NCI-H526 treated with DMSO at 0.1 percent for 48 hours (cell line): ENCODE measurements around the gene JARID2.

Experiments used
- DNase-seq: peaks from one replicate; lab custom pipeline; 2025; lab: John Stamatoyannopoulos, UW

JARID2 gene

DNA sequence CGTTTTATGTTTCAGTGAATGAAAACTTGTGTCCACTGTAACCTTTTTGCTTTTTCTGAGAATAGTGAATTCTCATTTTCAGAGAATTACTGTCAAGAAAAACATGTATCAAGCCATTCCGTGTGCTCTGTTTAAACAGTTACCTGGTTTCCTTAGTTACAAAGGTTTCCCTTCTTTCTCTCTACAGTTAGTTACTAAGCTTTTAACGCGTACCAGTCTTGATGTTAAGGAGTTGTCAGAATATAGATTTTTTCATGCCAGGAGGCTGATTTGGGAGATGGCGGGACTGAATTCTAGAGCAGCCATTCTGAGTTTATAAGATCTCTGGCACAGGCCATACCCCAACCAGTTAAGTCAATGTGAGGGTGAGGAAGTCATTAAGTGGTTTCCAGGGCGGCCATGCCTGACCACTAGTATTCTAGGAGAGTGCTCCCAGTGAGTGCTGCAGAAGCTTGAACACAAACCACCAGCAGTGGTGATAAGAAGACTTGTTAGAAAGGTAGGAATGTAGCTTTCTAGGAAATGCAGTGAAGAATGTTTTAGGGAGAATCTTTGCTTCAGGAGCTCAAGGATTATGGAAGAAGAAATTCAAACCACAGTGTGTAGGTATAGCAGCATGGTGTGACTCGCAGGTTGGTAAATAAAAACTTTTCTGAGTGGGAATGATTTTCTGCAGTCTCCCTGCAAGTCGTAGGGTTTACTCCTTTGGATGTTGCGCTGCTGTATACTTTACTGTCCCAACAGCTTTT lies 112.9 kb downstream of the JARID2 start:
- DNase-seq: no peak

DNA sequence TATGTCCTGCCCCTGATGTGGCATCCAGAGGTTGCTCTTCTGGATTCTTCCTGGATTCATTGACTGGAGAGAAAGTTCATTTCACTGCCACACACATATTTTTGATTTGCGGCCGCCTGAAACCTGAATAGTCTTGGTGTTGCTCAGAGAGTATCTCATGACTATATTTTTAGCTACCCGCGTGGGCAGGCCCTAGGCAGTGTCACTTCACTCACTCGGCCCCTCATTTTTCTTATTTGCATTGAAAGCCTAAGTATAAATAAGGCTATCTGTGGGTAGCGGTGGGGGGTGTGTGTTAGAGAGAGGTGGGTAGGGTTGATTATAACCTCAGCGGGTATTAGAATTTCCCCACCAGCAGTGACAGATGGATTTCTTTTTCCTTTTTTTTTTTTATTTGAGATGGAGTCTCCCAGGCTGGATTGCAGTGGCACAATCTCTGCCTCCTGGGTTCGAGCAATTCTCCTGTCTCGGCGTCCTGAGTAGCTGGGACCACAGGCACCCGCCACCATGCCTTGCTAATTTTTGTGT lies 113.5 kb downstream of the JARID2 start:
- DNase-seq: no peak

DNA sequence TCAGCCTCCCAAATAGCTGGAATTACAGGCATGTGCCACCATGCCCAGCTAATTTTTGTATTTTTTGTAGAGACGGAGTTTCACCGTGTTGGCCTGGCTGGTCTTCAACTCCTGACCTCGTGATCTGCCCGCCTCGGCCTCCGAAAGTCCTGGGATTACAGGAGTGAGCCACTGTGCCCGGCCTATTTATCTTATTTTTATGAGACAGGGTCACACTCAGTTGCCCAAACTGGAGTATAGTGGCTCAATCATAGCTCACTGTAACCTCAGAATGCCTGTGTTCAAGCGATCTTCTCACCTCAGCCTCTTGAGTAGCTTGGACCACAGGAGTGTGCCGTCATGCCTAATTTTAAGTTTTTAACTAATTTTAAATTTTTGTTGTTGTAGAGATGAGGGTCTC lies 114.4 kb downstream of the JARID2 start:
- no peak for DNase-seq

DNA sequence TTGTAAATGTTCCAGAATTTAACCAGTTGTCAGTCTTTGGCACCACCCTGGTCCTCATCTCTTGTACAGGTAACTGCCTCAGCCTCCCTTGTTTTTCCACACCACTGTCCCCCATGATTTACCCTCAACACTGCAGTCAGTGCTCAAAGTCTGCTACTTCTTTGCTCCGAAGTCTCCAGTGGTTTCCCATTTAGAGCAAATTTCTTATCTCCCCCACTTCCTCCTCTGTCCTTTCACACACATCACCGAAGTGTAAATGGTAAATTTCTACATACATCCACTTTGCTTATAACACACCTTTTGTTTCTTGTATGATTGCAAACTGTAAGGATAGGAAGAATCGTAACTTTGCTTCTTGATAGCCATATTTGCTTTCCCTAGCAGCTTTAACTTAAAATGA lies 115.3 kb downstream of the JARID2 start:
- no peak for DNase-seq

DNA sequence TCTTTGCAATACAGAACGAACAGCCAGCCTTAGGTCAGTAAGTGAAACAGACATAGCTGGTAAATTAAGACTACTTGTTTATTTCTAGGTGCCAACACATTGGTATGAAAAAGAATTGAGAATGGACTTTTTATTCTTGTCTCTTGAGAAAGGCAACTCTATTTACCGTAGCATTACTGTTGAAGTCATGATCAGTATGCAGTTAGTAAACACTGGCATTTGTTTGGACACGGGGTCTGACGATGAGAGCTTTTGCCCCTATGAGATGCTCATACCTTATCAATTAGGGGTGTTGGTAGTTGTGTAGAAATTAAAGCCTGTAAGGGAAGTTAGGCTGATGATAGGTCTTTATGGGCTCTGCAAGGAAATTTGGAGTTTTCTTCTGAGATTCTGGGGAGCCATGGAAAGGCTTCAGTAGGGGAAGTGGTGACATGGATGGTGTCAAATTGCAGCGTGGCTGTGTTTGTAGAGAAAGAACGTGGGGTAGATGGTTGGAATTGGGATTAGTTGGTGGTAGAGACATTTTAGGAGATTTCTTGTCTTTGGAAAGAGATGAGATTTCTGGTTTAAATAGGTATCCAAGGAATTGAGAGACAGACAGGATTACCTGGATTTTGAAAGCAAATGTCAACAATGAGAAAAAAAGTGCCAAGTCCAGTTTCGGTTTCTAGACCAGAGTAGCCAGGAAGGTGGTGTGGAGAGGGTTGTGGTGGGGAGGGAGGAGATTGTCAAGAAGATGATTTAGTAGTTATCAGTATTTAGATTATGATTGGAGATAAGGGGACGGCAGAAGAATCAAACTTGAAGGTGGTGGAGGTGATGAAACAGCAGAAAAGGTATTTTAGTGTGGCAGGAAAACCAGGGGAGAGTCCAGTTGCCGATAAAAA lies 116.6 kb downstream of the JARID2 start:
- DNase-seq: no peak

DNA sequence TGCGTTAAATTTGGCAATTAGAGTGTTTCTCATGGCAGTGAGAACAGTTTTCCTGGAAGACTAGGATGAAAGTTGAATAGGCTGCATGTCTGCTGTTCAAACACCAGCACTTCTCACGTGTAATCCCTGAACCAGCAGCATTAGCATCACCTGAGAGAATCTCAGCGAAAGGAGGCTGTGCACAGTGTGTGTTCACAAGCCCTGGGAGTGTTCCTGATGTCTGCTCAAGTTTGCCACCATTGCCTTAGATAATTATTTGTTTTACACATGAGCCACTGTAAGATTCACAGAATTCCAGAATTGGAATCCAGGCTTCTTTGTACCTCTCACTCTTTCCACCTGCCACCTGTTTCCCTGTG lies 117.3 kb downstream of the JARID2 start:
- no peak for DNase-seq

DNA sequence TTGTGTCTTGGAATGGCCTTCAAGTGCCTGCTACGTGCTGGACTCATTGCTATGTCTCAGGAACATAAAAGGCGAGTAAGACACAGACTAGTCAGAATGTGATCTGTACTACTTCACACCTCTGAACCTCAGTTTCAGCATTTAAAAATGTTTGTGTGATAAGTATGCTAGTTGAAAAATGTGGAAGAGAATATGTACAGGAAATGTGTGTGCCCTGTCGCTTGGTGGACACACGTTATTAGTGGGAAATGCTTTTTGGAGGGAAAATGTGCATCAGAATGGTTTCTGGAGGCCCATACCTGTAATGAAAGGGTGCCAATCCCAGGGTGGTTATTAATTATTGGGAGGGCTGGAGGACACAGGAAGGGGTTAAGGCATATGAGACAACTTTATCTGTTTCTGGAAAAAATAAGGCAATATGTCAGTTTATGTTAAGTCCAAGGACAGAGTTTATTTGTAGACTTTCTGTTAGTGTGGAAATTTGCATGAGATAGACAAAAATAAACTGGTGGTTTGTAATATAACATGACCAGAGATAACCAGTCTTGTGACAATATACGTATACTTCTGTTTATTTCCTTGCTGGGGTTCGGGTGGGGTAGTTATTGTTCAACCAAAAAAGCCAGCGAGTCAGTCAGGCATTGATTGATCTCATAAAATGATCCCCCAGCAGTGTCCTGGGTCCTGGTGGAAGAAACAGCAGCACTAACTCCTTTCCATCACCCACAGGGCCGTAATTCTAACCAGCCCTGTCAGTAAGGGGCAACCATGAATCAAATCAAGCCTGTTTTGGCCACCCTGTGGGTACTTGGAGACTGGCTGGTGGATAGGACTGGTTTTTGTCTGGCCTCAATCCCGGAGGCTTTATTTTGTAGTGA lies 117.9 kb downstream of the JARID2 start:
- DNase-seq: no peak

DNA sequence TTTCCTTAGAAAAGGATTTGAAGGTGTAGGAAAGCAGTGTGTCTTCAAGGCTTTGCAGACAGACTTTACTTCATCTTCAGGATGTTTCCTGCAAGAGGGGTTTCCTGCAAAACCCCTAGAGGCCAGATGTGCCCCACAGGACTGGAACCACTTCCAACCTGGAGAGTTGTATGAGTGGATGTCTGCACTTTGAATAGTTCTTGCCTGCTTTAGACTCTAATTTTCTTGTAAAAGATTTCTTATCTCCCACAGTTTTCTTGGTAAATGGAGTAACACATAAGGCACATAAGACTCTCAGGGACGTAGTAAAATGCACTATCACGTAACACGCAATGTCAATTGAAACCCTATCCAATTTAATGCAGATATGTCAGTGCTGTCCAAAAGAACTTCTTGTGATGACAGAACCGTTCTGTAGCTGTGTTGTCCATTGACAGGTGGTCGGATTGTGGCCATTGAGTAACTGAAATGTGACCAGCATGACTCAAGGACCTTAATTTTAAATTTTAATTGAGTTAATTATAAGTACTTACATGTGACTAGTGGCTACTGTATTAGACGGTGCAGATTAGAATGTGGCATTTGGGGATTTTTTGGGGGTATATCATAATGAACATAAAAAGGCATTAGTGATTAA lies 118.7 kb downstream of the JARID2 start:
- DNase-seq: no peak

DNA sequence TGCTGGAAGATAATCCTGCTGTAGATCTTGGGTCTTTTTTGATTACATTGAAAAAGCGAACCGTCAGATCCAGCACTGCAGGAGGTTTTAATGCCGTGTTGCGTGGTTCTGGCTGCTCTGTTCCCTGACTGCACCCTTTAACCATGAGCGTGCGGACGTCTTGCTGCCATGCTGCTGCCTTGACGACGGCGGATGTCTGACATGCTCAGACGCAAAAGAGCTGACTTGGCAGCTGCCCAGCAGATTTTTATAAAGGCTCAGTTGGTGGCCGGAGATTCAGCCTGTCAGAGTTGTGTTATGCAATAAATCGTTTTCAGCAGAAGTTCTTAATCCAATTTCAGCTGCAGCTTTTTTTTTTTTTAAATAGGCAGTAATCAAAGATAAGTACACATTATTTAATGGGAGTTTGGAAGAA lies 119.4 kb downstream of the JARID2 start:
- DNase-seq: peak; percentile 48

DNA sequence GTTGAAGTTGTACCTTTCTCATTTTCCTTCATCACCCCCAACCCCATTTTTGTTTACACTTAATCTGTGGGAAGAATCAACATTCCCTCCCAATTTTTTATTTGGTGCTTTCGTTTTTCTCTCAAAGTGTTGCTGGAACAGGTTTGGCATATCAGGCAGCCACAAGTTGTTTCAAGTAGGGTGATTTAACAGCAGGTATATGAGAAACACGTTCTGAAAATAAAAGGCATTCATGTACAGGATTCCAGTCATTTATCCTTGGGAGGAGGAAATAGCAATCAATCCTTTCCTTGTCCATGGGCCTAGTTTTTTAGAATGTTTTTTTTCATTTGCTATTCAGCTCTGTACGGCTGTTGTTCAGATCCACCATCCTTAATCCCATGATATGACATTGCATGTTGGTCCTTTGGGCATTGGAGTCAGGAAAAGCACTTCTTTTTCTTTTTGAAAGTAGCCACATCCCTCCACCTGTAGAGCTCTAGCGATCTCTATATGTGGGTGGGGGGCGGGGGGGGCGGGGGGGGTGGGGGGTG lies 120.2 kb downstream of the JARID2 start:
- no peak for DNase-seq

DNA sequence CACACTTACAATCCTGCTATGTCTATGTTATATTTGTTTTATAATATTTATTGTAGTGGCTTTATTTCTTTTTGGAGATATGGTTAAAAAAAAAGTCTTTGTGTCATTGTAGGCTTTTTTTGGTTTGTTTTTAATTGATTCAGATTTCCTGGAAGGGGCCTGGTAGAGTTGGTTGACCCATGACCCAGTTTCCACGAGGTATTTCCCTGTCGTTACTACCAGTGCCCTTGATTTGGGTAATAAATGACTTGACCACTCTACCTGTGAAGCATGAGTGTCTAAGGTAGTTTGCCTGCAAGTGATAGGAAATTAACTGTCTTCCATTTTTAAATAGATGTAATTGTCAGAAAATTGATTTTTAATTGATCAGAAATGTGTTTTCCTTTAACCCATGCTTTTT lies 121.0 kb downstream of the JARID2 start:
- no peak for DNase-seq

DNA sequence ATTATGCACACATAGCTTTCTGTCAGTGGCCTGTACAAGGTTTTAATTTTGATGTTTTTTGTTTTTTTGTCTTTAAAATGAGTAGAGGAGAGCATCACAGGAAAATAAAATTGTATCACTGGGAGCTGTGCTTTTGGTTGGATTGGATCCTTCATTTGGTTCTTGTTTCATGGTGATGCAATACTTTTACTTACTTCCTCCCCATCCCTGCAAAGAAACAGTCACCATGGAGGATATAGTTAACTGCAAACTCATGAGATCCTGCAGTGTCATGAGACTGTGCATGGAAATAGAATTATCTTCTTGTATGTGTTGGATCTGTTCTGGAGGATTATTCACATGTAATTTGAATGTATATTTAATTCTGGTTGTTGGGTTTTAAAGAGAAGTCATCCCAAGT lies 122.3 kb downstream of the JARID2 start:
- DNase-seq: no peak

DNA sequence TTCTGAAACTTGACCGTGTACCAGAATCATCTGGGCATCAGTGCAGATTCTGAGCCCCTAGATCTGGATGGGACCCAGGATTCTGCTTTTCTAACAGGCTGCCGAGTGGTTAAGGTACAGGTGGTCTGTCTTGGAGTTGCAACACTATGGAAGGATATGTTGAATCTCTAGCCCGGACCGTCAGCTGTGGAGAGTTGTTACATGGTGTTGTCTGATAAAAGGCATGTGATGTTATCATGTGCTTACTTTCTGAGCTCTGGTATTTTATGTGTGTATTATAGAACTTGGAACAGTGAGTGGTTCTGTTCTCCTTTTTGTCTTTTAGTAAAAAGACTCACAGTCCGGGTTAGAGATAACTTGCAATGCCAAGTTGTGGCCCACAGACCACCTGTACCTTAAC lies 123.0 kb downstream of the JARID2 start:
- no peak for DNase-seq

DNA sequence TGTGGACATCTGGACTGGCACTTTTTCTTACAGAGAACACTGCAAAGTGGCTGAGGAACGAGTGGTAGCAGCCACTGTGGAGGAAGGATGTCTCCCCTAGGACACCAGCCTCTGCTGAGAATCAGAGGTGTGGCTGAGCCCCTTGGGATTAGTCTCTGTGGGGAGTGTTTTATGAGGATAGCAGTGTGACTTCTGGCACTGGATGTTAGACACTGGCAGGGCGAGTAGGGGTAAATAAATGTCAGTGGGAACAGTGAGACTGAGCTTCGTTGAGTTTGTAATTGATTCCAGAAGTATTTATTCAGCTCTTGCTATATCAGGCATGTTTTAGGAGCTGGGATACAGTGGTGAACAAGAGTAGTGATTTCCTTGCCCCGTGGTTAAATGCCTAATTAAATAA lies 124.0 kb downstream of the JARID2 start:
- no peak for DNase-seq

DNA sequence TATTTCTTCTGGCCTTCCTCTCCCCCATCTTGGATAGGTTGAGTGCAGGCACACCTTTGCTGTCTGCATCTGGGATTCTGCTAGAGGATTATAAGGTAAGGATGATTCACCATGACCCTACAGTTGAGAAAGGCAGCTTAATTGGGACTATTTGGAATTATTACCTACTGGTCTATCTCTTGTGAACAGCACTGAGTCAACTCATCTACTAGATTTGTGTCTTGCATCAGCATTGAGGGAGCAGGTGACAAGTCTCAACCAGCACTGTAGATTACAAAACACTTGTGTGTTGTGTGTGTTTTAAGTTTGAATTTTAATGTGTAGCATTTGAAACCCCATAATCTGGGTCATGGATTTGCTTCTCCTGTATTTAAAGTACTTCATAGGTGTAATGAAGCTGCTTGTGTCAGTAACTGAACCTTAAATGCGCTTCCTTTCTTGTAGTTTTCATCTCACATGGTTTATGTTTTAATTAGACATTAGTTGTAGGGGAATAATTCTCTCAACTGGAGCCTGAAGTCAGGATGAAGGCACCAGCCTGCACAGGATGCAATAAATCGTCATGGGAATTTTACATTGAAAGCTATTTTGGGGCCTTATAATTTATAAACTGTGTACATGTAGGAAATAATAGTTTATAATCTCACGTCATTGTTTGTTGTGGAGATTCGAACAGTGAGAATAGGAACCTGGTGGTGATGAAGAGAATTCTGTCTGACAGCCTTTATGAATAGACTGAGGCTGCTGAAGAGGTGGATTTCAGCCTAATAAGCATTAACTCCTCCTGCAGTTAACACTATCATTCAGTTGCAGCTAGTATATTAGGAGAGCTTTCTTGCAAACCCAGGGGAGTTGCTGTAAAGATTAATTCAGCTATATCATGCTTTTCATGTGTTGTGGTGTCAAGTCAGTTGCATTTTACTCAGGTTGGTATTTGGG lies 125.1 kb downstream of the JARID2 start:
- DNase-seq: no peak

DNA sequence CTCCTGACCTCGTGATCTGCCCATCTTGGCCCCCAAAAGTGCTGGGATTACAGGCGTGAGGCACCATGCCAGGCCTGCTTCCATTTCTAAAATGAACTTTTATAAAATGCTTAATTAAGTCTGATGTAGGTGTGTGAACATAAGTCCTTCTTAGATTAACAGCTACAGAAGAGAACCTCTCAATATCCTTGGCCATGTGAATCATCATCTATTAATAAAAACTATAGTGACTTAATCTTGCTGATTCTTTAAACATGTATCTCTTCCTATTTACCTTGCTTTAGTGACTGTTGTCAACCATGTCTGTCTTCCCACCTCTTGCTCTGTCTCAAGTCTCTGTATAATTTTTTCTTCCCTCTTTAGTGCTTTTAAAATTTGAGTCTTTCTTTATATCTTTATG lies 127.1 kb downstream of the JARID2 start:
- DNase-seq: no peak

DNA sequence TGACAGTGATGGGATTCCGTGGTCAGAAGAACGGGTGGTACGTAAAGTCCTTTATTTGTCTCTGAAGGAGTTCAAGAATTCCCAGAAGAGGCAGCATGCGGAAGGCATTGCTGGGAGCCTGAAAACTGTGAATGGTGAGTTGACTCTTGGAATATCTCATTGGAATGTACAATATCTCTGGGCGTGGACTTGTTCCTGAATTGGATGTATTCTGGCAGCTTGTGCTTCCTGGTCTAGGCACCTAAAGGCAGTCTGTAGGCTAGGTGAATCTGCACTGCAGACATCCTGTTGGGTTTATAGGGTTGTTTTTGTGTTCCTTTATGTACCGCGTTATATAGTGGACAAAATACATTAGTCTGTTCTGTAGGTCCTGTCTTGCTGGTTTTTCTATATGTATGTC lies 128.2 kb downstream of the JARID2 start:
- DNase-seq: no peak

DNA sequence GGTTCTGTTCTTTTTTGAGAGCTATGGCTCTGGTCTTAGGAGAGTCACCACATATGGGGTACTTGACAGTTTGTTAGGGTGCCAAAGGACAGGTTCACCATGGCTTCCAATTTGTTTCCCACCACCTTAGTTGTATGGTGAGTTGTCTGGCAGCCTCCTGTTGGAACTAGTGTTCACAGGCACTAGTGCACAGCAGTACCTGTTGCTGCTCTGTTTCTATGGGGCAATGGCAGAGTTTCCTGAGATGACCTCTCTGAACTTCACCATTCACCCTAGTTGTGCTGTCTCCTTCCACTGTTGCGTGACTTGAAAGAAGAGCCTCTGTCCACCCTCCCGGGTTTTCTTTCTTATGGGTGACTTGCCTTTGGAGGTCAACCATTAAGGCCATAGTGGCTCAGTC lies 129.1 kb downstream of the JARID2 start:
- DNase-seq: no peak

DNA sequence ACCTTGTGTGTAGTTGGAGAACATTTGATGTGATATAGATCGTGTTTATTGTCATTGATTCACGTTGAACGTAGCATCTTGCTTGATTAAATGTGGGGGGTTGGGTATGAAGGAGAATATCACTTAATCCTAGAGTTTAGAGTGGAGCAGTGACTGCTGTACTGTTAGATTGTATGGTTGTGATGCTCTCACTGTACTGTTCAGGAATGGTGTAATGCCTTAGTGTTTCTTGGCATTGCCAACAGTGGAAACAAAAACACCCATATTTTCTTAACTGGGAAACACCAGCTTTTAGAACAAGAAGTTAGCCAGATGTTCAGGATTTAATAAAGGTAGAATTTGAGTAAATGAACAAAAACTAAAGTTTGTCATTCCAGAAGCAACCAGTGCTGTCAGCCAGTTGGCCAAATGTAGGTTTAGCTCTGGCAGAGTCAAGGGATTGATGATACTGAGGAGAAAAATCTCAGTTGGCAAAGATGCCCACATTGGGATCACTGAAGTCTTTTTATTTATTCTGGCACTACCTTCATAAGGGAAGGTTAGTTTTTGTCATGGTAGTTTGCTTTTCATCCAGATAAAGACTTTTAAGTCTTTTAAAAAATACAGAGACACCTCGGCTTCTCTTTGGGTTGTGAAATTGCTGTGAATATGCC lies 129.9 kb downstream of the JARID2 start:
- DNase-seq: no peak
